Activated CD4-positive, alpha-beta T cell treated with anti-CD3 and anti-CD28 coated beads, Interleukin-2, amount 10 ng/mL, durations not matched to agents 7 days and 5 days (primary cell): Measurements from ENCODE around the gene PDE4A. TPM values are rescaled to one million over a fixed set of nuclear protein-coding genes. Genes with fewer than 3 reads are reported as not detected.

Experiments
- CTCF ChIA-PET: fragments of 350-600 bp; sonication (Branson Sonifier 250); formaldehyde crosslinking; loops from one replicate; lab custom pipeline; 2021; ENCODE audit warnings: antibody characterized with exemption; lab: Charles Lee
- POLR2A ChIA-PET: fragments of 350-600 bp; sonication (Branson Sonifier 250); formaldehyde crosslinking; loops from one replicate; lab custom pipeline; 2021; ENCODE audit warnings: antibody characterized with exemption; lab: Charles Lee
- DNase-seq: peaks from one replicate; pipeline ENCODE4 v3.0.0-alpha.2; 2020
- H3K27ac Mint-ChIP-seq: one replicate; pipeline ENCODE4 v1.8.0; 2021; ENCODE audit warnings: mild to moderate bottlenecking, moderate library complexity, mixed read lengths
- H3K27me3 Mint-ChIP-seq: one replicate; pipeline ENCODE4 v1.8.0; 2021; ENCODE audit warnings: mixed read lengths
- H3K36me3 Mint-ChIP-seq: one replicate; pipeline ENCODE4 v1.8.0; 2021; ENCODE audit warnings: low read depth, mixed read lengths
- H3K4me1 Mint-ChIP-seq: one replicate; pipeline ENCODE4 v1.8.0; 2021; ENCODE audit warnings: mixed read lengths
- H3K4me3 Mint-ChIP-seq: one replicate; pipeline ENCODE4 v1.8.0; 2021; ENCODE audit warnings: mild to moderate bottlenecking, moderate library complexity, mixed read lengths
- H3K9me3 Mint-ChIP-seq: one replicate; pipeline ENCODE4 v1.8.0; 2021; ENCODE audit warnings: mixed read lengths
- total RNA-seq, 2 experiments: library from RNA; stranded (reverse); gene quantifications; one replicate each; pipeline ENCODE4 v1.2.3, GENCODE V29; 2021

Gene PDE4A
- total RNA-seq, 2 experiments from 2014 or later = 12.7 to 14.3 TPM

DNA sequence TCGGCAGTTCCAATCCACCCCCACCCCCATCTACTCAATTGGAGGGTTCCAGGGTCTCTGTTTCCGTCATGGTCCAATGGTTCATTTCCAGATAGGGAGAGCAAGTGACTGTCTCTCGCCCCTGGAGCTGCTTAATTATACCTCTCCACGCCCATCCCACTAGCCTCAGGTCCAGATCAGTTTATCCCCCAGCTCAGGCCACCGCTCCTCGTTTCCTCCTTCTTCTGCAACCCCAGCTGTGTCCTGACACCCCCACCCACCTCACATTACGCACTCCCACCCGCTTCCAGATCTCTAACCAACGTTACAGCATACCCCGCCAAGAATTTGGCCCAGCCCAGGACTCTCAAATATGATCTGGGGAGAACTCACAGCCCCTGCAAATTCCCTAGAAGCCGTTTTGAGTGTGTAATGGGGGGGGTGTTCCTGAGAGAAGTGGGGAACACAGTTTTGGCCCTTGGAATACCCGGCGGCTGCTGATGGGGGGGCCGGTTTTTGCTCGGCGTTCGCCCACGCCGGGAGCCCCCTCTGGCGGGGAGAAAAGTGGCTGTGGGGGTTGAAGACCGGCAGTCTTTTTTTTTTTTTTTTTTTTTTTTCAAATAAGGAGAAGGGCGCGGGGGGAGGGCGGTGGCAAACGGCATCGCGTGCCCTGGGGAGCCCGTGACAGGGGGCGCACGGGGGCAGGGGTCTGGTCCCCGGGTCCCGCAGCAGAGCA is 1.7 kb upstream of the PDE4A start:
- H3K9me3 Mint-ChIP-seq = peaks cover 2% of the 10 kb centered on the region
- H3K4me1 Mint-ChIP-seq = peaks cover 71% of the 10 kb centered on the region
- no peak for DNase-seq
- peaks cover 4% of the 10 kb centered on the region for H3K36me3 Mint-ChIP-seq
- peaks cover 55% of the 10 kb centered on the region for H3K27me3 Mint-ChIP-seq
- ChIA-PET CTCF (interaction anchor here (0.6 to 27.9 kb wide), 11 partner anchors 11 to 376 kb away, joined by 3 to 612 read pairs (median 6); partner anchors contain the start of genes CDC37, S1PR5 and TYK2), POLR2A (interaction anchor here (1.5 kb wide), 1 partner anchor 9 kb away, joined by 5 read pairs; no protein-coding TSS in a partner anchor)
- H3K27ac Mint-ChIP-seq = peak overlapping the region; percentile 76
- peak overlapping the region; percentile 54 for H3K4me3 Mint-ChIP-seq

DNA sequence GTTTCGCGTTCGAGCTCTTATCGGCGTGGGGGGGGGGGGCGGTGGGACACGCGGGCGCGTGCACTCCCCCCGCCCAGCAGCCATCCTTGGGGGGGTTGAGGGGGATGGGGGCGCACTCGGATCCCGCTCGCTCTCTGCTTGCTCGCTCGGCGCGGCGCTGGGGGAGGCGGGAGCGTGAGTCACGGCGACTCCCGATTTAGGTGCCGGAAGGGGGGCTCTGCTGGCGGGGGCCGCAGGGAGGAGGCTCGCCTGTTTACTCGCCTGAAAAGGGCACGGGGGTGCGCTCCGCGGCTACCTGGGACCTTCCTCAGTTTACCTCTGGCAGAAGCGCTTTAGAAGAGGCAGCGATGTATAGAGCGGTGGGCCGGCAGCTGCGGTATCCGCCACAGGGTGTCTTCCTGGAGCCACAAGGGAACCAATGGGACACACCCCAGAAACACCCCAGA is 1.1 kb upstream of the PDE4A start:
- DNase-seq = no peak
- CTCF ChIA-PET = interaction anchor here (0.6 to 27.9 kb wide), 4 partner anchors 11 to 376 kb away, joined by 3 to 612 read pairs (median 66); partner anchors contain the start of gene CDC37
- Mint-ChIP-seq H3K4me3 (peak overlapping the region; percentile 77), H3K27me3 (peaks cover 55% of the 10 kb centered on the region), H3K9me3 (peaks cover 2% of the 10 kb centered on the region), H3K36me3 (peaks cover 4% of the 10 kb centered on the region), H3K27ac (peak overlapping the region; percentile 81), H3K4me1 (peaks cover 74% of the 10 kb centered on the region)
- POLR2A ChIA-PET = no interaction called here

DNA sequence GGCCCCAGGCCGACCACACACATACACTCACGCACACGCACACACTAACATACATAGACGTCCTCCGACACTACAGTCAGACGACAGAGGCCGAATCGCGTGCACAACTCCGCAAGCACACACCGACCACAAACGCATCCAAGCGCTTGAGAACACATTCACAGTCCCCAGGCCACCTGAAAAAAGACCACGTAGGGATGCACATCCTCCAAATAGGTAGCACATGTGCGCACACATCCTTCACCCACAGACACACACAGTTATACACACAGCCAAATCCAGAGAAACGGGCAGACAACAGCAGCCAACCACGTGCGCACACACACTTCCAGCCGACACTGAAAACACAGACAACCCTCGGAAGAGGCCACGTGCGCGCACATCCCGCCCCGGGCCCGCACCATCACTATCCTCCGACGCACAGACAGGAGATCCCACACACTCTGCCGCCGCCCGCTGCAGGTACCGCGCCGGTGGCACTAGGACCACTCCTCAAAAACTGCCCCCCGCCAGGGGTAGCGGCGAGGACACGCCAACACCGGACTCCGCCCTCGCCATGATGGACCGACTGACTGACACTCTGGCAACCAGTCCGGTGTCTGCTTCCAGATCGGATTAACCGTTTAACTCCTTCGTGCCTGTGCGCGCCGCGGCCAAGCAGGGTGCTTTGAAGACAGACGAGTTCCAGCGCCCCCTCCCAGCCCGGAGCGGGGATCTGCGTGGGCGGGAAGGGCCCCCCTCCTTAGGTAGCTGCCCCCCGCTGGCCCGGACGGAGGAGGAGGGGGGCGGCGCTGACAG is 493 bp upstream of the PDE4A start:
- ChIA-PET POLR2A (no interaction called here), CTCF (interaction anchor here (0.8 to 27.9 kb wide), 4 partner anchors 15 to 149 kb away, joined by 3 to 612 read pairs (median 10); partner anchors contain the start of genes CDC37 and ICAM1)
- peaks cover 78% of the 10 kb centered on the region for H3K4me1 Mint-ChIP-seq
- DNase-seq = peak; percentile 62
- H3K36me3 Mint-ChIP-seq = peaks cover 4% of the 10 kb centered on the region
- H3K27ac Mint-ChIP-seq = peak overlapping the region; percentile 81
- no peaks in the 10 kb centered on the region for H3K9me3 Mint-ChIP-seq
- peaks cover 57% of the 10 kb centered on the region for H3K27me3 Mint-ChIP-seq
- H3K4me3 Mint-ChIP-seq = peak overlapping the region; percentile 77

DNA sequence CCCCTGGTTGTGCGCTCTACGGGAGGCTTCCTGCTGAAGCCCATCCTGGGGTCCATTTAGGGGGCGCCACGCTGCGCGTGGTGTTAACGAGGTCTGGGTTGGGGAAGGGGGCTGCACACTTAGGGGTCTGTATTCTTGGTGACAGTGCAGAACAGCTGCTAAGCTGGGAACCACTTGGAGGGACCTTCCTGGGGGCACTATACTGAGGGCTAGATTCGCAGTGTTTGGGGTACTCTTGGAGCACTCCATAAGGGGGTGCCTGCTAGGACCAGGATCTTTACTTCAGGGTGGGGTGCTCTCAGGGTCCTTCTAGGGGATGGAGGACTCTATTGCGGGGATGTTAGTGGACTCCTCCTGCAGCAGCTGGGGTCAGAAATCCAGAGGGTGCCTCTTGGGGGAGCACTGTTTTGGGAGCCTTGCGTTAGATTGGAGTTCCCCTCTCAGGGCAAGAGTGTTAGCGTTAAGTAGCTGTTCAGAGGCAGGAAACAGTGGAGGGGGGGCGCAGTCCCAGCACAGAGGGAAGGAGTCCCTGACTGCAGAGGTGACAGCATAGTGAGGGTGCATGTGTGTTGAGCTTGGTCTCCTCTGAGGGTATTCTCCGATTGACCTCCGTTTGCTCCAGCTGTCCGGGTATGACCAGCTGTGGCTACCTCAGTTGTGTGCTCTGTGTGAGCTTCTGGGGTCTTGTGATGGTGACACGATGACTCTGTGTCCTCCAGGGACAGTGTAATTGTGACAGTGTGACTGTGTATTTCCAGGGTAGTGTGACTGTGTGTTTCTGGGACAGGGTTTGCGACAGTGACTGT is 1.1 kb downstream of the PDE4A start:
- H3K36me3 Mint-ChIP-seq = peaks cover 3% of the 10 kb centered on the region
- CTCF ChIA-PET = interaction anchor here (0.5 to 27.9 kb wide), 14 partner anchors 9 to 281 kb away, joined by 3 to 612 read pairs (median 4); partner anchors contain the start of genes CDC37, ICAM1, ICAM5 and TYK2
- H3K27ac Mint-ChIP-seq = peak overlapping the region; percentile 52
- H3K27me3 Mint-ChIP-seq = peaks cover 59% of the 10 kb centered on the region
- POLR2A ChIA-PET = no interaction called here
- no peak for DNase-seq
- peaks cover 81% of the 10 kb centered on the region for H3K4me1 Mint-ChIP-seq
- H3K9me3 Mint-ChIP-seq = no peaks in the 10 kb centered on the region
- H3K4me3 Mint-ChIP-seq = peak overlapping the region; percentile 77

GRCh38 chr19:10422046-10422461 is 1.7 kb downstream of the PDE4A start:
- Mint-ChIP-seq H3K4me3 (peak overlapping the region; percentile 77), H3K9me3 (no peaks in the 10 kb centered on the region), H3K36me3 (no peaks in the 10 kb centered on the region), H3K27ac (peak overlapping the region; percentile 52), H3K27me3 (peaks cover 54% of the 10 kb centered on the region), H3K4me1 (peaks cover 77% of the 10 kb centered on the region)
- no peak for DNase-seq
- CTCF ChIA-PET = interaction anchor here (0.5 to 27.9 kb wide), 11 partner anchors 8 to 280 kb away, joined by 3 to 612 read pairs (median 4); partner anchors contain the start of genes CDC37, ICAM5 and TYK2
- POLR2A ChIA-PET = no interaction called here

- Mint-ChIP-seq H3K4me1 (peaks cover 80% of the 10 kb centered on the region), H3K36me3 (no peaks in the 10 kb centered on the region), H3K27me3 (peaks cover 51% of the 10 kb centered on the region), H3K27ac (peak overlapping the region; percentile 52), H3K9me3 (no peaks in the 10 kb centered on the region), H3K4me3 (no peak overlapping the region)
- ChIA-PET CTCF (interaction anchor here (1.3 to 27.9 kb wide), 5 partner anchors 10 to 164 kb away, joined by 4 to 612 read pairs (median 4); partner anchors contain the start of gene CDC37), POLR2A (no interaction called here)
- DNase-seq = no peak
Measured at GRCh38 chr19:10422846-10423245, 2.5 kb downstream of the PDE4A start.

DNA sequence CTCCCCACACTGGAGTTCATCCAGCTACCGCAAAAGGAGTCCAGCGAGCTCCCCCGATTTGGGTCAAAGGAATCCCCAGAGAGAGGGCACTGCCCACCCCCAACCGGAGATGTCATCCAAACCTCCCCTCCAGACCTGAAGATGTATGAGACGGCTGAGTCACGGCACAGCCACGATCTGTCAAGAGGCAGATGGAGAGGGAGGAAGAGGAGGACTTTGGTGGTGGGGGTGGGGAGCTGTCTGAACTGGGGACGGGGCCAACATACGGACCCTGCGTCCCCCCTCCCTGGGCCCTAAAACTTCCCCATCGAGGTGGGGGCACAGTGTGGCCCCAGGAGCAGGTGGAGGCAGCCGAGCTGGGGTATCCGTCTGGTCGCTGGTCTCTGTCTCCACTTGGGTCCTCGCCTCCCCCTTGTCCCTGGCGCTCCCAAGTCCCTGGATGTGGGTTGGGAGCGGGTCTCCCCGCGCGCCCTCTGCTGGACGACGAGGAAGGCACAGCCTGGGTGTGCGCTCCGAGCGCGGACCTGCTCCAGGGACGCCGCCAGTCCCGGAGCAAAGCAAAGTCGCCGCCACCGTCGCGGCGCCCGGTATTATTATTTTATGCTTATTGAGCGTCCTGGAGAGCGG is 3.8 kb downstream of the PDE4A start:
- Mint-ChIP-seq H3K36me3 (no peaks in the 10 kb centered on the region), H3K27me3 (peaks cover 52% of the 10 kb centered on the region), H3K4me1 (peaks cover 83% of the 10 kb centered on the region), H3K27ac (peak overlapping the region; percentile 58), H3K4me3 (peak overlapping the region; percentile 68), H3K9me3 (no peaks in the 10 kb centered on the region)
- POLR2A ChIA-PET = interaction anchor here (0.6 to 1.4 kb wide), 3 partner anchors 16 to 54 kb away, joined by 3 read pairs; no protein-coding TSS in a partner anchor
- CTCF ChIA-PET = interaction anchor here (1.3 to 27.9 kb wide), 6 partner anchors 9 to 165 kb away, joined by 3 to 612 read pairs (median 4); partner anchors contain the start of gene CDC37
- DNase-seq = peak; percentile 67

DNA sequence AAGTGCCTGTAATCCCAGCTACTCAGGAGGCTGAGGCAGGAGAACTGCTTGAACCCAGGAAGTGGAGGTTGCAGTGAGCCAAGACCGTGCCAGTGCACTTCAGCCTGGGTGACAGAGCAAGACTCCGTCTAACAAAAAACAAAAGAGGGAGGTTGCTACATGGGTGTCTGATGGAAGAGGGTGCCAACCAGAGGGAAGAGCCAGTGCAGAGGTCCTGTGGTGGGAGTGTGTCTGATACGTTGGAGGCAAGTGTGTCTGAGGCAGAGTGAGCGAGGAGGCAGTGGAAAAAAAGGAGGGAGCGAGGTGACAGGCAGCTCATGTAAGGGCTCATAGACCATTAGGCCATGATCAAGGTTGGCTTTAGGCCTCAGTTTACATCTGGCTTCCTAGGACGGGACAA is 6.8 kb downstream of the PDE4A start:
- Mint-ChIP-seq H3K9me3 (no peaks in the 10 kb centered on the region), H3K4me3 (no peak overlapping the region), H3K27ac (peak overlapping the region; percentile 12), H3K4me1 (peaks cover 84% of the 10 kb centered on the region), H3K36me3 (peaks cover 9% of the 10 kb centered on the region), H3K27me3 (peaks cover 52% of the 10 kb centered on the region)
- no peak for DNase-seq
- ChIA-PET CTCF (interaction anchor here (0.6 to 27.9 kb wide), 7 partner anchors 10 to 1931 kb away, joined by 3 to 612 read pairs (median 4); partner anchors contain the start of genes CDC37, ICAM5 and TYK2), POLR2A (no interaction called here)

DNA sequence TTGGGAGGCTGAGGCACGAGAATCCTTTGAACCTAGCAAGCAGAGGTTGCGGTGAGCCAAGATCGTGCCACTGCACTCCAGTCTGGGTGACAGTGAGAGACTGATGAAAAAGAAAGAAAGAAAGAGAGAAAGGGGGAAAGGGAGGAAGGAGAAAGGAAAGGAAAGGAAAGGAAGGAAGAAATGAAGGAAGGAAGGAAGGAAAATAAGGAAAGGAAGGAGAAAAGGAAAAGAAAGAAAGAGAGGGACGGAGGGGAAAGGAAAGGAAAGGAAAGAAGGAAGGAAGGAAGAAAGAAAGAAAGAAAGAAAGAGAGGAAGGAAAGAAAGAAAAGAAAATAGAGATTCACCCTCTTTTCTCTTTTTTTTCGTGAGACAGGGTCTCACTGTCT is 8.7 kb downstream of the PDE4A start:
- peaks cover 71% of the 10 kb centered on the region for H3K4me1 Mint-ChIP-seq

DNA sequence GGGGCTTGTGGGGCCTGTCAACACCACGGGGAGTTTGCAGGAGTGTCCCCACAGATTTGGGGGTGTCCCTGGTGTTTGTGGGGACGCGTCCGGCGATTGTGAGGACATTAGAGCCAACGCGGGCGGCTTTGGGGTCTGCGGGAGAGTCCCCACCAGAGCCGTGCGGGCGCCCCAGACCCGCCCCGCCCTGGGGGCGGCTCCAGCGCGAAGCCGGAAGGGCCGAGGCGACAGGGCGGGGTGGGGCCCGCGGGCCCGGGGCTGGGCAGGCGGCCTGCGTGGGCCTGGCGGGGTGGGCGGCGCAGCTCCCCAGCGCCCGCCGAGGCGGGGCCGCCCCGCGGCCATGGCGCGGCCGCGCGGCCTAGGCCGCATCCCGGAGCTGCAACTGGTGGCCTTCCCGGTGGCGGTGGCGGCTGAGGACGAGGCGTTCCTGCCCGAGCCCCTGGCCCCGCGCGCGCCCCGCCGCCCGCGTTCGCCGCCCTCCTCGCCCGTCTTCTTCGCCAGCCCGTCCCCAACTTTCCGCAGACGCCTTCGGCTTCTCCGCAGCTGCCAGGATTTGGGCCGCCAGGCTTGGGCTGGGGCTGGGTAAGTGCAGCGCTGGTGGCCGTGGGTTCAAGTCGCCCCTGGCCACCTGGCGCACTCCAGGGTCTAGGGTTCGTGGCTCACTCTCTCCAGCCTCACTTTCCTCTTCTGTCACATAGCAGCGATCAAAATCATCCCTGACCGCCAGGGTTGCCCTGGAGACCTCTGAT is 10.3 kb downstream of the PDE4A start:
- DNase-seq = no peak
- Mint-ChIP-seq H3K4me1 (peaks cover 56% of the 10 kb centered on the region), H3K27ac (peak overlapping the region; percentile 72), H3K36me3 (peaks cover 9% of the 10 kb centered on the region), H3K27me3 (peaks cover 40% of the 10 kb centered on the region), H3K4me3 (peak overlapping the region; percentile 72), H3K9me3 (no peaks in the 10 kb centered on the region)
- ChIA-PET CTCF (interaction anchor here (2.6 to 27.9 kb wide), 3 partner anchors 9 to 25 kb away, joined by 10 to 612 read pairs (median 129); partner anchors contain the start of genes CDC37 and PDE4A), POLR2A (no interaction called here)

More for the DNA sequence above, 8.7 kb downstream of the PDE4A start:
- Mint-ChIP-seq H3K36me3 (peaks cover 9% of the 10 kb centered on the region), H3K27ac (peak overlapping the region; percentile 73), H3K9me3 (no peaks in the 10 kb centered on the region), H3K4me3 (no peak overlapping the region), H3K27me3 (peaks cover 41% of the 10 kb centered on the region)
- ChIA-PET CTCF (interaction anchor here (0.9 to 27.9 kb wide), 7 partner anchors 8 to 267 kb away, joined by 4 to 612 read pairs (median 4); partner anchors contain the start of genes CDC37 and PDE4A), POLR2A (no interaction called here)
- no peak for DNase-seq
